NCI-H128 (cell line): ENCODE measurements around the gene ST7.
A peak's percentile ranks its signal among the peaks of the same experiment; 100 is the strongest.

ENCODE experiments used
- DNase-seq: peaks from one replicate; lab custom pipeline; 2025; ENCODE audit not compliant: unreplicated experiment; lab: John Stamatoyannopoulos, UW

The ST7 gene

DNA sequence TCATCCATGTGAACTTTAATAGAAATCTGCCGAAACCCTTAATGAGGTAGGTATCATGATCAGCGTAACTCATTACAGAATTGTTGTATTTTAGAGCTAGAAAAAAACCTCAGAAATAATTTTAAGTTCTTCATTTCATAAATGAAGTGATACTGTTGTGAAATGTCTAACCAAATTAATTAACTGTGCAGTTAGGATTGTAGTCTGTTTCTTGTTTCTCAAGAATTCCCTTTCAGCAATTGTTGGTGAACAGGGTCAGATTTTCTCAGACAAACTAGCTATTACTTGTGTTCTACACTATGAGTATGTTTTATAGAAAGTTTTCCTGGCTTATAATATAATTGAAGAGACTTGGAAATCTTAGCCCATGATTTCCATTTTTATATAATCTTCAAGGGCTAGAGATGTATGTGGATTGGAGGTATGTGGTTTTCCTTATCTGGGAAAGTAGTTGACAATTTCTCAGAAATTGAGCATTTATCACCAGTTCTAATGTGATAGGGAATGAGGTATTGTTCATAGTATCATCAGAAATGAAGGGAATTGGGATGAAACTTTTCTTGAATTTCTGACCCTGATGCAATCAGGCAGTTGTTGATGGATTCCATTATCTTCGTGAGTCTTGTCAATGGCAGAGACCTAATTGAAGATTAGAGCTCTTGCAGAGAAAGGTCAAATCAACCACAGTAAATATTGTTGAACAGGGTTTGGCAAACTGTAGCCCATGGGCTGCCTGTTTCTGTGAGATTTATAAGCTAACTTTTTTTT is 55.0 kb downstream of the ST7 start:
- DNase-seq = no peak

DNA sequence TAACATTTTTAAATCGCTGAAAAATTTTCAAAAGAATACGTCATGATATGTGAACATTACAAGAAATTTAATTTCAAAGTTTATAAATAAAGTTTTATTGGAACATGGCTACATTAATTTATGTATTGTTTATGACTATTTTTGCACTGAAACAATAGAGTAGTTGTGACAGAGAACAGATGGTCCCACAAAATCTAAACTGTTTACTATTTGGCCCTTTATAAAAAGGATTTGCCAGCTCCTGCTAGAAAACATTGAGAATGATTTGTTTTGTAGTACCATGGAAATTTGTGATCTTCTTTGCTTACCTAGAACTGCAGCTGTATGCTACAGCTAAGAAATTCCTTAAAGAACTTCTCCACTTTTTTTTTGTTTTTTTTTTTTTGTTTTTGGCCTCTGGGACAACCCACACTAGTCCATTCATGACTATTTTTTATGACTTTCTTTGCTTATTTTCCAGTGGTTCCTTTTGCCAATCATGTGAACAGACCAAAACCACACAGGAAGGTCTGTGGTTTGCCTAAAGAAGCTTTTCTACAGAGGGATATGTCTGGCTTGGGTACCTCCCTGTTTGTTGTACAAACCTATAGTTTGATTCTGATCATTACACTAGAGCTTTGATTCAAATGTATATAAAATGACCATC is 55.7 kb downstream of the ST7 start:
- DNase-seq = no peak

DNA sequence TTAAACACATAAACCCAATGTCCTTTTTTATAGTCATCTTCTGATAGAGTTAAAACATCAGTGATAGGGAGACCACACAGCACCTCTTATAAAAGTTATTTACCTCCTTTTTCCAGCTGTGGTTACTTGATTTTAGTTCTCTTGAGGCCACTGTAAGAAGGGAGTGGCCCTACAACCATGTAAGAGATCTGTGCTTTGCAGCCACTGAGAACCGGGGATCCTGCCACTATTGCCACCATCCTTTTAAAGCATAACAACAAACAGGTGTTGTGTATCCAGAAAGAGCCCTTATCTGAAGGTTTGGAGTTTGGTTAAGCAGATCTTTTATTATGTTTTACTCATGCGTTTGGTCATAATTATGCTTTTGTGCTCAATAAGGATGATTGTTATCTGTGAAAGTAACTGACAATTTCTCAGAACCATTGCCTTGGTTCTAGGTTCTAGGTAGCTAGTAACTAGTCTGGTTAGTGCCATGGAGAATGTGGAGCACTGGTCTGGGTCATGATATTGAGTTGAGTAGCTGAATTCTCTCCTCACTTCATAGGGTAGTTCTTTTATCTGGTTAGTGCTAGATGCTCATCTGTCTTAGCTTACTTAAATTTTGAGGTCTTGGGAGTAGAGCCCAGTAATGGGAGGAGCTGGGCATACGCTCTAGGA is 56.5 kb downstream of the ST7 start:
- no peak for DNase-seq

DNA sequence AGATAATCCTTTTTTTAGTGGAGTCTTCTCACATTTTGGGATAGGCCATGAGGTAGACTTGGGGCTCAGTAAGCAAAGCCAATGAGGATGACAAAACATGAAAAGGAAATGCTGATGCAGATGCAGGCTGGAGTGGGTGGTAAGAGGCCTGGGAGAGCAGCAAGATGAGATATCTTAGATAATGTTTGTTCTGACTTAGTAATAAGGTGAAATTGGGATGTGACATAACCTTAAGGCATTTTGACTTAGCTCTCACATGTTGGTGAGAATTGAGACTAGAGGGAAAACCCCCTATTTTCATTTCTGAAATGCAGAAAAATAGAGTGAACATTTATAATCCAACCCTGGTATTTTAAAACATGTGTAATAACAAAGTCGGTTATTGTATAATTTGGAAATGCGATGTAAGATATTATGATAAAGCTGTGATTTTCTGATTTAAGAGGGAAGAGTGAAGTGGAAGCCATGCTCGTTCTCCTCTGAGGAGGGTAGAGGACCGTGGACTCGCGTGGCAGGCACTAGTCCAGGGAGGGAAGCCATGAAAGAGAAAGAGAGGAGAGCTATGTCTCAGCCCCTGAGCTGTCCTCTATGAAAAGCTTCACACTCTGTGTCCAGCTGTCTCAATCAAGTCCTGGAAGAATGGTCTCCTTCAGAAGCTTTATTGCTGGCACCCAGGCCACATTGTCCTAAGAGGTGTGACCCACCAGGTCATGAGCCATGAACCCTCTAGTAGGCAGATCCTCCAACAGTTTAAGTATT is 57.3 kb downstream of the ST7 start:
- DNase-seq = no peak

DNA sequence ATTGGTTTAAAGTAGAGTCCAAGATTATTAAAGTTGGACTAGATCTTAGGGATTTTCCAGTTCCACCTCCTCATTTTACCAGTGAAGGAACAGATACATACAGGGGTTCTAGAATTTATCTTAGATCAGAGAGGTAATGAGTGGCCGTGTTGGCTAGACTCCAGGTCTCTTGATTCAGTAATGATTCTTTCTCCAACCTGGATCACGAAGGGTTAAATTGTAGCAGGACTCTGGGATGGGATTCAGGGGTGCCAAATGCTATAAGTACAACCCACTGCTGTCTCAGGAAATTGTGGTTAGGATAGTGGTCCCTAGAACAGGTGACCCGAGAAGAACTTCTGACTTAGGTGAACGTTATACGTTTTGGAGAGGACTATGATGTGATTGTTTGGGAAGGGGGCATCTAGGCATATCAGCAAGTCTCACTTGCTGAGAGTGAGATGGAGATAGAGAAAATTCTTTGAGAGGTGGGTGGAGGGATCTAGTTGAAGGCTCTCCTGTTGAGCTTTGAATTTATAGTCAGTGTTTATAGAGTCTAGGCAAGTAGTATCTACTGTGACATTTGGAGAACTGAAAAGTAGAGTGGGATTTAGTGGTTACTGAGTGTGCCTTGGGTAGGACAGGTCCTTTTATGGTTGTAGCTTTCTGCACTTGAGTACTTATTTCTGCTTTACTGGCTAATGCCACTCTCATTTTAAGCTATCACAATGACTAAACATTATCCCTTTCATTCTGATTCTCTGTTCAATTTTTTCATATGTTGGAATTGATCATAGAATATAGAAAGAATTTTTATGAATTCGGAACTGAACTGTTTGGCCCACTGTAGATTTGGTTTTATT is 58.3 kb downstream of the ST7 start:
- DNase-seq = no peak

DNA sequence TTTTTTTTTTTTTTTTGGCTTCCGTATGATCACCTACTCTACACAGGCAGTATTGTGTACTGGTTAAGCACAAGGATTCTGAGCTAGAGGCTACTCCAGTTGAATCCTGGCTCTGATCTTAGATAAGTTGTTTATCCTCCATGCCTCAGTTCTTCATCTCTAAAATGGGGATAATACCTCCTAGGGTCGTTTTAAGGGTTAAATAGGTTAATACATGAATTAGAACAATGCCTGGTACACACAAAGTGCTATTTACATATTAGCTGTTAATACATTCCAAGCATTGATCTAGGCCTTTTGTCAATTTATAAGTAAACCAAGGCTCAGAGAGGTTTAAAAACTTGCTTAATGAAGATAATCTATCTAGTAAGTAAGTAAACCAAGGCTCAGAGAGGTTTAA is 59.0 kb downstream of the ST7 start:
- no peak for DNase-seq

DNA sequence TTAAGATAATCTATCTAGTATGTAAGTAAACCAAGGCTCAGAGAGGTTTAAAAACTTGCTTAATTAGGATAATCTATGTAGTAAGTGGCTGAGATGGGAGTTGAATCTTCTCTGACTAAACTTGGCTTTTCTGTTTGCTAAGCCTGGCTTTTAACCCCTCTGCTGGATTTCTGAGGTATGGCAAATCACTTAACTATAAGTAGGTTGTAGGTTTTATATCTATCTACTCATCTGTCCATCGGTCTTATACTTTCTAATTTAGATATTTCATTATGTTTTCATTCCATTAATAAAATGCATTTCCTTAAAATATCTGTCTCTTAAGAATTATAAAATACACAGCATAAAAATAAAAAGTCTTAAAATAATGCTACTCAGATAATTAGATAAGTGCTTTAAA is 59.4 kb downstream of the ST7 start:
- DNase-seq = no peak

DNA sequence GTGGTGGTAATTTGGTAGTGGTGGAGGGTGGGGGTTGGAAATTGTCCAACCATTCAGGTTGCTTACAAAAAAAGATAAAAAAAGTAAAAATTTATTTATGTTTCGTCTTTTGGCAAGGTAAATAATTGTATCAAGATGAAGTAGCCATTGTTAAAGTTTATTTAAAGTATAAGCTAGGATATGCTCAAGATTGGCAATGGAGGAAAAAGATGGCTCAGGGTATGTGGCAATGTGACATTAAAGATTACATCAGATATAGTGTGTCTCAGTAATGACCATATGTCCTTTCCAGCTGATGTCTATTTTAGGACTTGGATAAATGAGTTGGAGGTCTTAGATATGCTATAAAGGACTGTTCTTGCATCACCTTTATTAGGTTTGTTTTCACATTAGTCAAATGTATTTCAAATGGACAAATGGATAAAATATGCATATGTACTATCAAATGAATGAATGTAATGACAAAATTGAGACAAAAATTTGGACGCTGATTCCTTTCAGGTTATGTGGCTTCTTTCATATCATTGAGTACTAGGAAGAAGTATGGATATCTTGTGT is 60.9 kb downstream of the ST7 start:
- DNase-seq = no peak

DNA sequence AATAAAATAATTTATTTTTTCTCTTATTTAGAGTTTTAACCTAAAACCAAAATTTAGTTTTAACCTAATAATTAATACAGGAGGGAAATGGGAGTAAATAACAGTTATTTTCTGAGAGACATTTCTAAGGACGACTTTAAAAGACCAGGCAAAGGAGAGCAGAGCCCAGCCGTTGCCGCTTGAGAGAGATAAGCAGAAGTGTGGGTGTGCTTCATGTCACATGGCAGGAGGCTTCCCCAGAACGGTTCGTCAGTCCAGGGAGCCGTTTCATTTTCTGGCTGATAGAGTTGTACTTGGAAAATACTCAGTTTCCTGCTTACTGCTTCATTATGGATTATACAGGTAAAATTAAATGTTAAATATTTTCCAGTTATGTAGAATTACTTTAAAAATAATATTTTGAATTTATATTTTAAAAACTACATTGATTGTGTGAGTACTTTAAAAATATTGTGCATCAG is 61.4 kb downstream of the ST7 start:
- DNase-seq = no peak

DNA sequence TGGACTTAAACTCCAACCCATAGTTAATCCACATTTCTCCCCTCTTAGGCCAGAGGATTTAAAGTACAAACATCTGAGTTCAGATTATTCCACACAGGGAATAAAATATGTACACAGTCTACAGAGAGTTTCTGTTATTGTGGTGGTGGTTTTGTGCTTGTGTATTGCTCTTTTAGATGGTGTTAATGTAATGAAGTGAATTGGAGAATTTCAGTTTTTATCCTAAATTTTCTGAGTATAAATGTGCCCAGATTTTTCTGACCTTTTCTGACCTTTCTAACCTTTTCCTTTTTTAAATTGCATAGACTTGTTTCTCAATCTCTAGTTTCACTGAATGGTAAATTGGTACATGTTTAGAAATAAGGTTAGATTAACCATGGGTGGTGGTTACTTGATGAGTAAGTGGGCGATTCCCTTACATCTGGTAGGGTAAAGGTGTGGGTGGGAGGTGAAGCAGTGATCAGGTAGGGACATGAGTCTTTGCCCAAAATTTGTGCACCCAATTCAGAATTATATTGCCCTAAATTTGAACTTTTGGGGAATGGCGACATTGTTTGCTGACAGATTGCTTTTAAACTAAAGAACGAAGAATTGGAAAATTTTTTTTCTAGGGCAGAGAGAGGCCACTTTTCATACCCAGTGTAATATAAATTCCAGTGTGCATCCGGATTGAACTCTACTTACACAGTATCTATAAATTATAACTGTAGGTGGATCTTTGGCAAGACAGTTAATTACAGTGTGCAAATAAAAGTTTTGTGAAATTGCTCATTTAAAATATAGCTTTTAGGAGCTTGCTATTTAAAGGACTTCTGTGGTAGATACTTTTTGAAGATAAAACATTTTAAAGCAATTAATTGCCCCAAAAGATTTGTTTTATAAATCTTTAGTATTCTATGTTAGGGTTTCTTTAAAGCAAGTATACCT is 62.2 kb downstream of the ST7 start:
- no peak for DNase-seq

DNA sequence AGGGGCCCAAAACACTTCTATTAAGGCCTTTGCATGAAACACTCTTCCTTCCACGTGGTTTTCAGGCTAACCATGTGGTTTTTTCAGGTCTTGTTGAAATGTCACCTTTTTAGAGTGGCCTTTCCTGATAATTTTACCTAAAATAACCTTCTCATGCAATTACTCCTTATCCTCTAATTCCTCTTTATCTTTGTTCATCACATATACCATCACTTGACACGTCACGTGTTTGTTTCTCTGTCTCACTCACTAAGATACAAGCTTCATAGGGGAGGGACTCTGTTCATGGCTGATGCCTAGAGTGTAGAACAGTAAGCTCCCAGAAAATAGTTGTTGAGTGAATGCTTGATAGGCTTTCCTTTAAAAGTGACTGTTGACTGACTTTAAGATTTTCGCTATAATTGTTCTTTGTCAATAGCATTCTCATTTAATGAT is 63.7 kb downstream of the ST7 start:
- no peak for DNase-seq

DNA sequence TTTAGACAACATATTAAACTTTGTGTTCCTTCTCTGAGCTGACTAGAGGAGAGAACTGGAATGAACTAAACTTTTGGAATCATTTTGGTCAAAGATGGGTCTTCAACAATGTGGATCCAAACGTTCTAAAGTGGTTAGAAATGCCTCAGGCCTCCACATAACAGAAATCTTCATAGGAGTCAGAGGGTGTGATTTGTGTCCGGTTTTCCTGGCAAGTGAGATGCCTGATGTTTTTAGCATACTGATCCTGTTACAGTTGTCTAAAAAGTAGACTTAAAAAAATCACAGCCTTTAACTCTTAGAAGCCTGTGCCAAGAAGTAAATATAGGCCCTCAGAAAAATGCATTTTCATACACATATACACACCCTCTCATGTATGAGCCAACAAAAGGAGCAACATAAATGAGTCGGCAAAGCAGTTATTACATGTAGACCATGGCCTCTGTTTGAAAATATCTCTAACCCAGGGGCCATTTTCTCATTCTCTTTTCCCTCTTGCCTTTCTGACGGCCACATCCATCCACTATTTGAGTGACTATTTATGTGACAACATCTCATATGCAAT is 64.5 kb downstream of the ST7 start:
- no peak for DNase-seq

DNA sequence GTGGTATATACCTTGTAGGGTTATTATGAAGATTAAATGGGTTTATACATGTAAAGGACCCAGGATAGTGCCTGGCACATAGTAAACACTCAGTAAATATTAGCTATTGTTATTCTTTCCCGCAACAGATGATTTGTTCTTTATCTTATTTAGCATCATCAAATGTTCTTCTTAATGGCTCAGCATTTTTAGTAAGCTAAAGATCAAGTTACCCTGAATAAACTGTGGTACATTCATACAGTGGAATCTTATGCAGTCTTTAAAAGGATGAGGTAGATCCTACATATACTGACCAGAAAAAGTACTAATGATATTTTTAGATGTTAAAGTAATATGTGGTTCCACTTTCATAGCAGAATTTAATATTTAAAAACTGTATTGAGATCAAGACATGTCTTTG is 65.4 kb downstream of the ST7 start:
- no peak for DNase-seq

DNA sequence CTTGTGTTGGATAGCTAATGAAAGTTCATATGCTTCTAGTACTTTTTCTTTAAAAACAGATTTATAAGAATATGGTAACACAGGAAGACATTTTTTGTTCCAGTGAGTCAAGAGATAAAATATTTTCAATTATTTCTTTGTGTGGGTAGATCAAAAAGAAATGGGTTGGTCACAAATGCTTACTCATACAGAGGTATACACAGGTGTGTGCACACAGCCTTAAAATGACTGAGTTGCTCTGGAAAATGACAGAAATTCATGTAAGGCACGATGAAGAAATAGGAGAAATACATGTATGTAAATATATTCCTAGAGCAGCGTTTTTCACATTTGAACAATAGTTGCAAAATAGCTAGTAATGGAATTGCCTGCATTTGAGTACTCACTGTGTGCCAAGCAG is 66.0 kb downstream of the ST7 start:
- DNase-seq = no peak

DNA sequence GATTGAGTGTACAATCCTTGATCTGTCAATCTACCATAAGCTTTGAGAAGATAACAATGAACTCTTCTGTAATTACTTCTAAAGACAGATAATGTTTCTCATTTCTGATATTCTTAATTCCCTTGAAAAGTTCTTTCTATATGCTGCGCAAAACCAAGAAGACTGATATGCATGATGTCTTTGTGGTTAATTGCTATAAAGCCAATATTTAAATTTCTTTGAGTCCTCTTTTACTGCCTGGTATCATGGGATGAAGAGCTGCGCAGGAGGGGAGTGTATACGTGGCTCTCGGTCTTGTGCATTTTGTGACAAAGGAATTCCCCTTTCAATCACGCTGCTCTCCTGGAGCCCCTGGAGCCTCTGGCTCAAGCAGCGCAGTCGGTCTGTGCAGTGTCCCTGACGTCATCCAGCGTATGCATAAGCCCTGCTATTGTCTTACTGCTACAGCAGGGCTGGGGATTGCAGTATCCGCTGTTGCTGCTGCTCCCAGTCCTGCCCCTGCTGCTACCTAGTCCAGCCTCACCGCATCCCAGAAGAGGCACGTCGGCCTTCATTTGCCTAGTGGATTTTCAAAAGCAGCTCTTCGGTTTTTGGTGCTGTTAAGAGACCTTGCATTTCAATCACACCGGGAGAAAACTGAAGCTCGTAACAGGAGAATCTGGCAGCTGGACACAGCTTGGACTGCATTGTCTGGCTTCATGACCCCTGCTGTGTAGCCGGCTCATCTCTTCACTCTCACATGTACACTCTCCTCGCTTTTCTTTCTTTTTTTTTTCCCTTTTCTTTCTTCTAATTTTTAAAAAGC is 66.7 kb downstream of the ST7 start:
- peak; percentile 77 for DNase-seq

DNA sequence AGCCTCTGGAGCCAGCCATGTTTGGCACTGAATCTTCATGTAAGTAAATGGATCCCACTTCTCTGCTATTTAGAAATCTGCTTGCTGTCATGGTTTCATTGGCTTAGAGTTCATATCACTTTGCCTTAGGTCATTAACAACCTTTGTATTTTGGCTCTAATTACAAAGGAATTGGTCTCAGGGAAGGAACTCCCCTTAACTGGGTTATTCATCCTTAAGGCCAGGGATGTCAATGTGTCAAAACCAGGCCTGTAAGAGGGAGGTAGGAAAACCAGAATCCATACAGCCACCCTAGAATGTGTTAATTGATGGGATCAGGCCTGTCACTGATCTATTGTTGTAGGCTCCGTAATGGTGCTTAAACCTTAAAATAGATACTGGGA is 67.3 kb downstream of the ST7 start:
- DNase-seq = no peak

DNA sequence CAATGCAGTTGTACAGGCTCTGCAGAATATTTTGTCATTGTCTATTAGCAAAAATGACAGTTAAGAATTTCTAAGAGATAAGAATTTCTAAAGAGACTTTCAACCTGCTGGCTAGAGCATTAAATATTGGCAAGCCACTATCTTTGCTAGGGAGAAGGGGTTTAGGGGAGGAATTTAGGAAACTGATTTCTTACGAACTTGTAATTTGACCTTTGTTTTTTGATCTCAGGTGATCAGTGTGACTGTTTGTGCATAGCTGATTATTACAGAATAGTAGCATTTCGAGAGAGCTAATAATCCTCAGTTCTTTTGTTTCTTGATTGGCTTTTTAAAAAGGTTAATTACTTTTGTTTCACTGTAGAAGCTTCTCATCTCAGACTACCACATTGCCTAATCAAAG is 68.1 kb downstream of the ST7 start:
- DNase-seq = no peak

DNA sequence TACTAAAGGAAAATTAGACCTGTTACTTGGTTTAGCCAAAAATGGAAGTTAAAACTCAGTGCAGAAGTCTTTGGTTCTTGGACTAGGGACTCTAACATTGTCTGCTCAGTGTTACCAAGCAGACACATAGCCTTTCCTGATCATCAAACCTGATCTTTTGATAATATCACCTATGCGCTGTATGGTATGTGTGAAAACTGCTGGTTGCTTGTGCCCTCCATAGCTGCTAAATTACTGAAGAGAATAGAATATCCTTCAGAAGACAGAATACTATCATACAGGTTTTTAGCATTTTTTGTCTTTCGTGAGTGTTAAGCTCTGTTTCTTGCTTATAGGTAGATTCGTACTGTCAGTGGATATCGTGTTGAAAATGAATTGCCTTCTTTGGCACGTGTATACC is 68.7 kb downstream of the ST7 start:
- DNase-seq = no peak
